Inflammatory macrophage treated with lipopolysaccharide for 4 hours (primary cell): Measurements from ENCODE around the gene MTFMT.
"Not testable (repeated sequence)": the region's sequence is repeated elsewhere in the genome, so short reads cannot be mapped to it uniquely, and the experiment has no call there.

Source experiments
- DNase-seq: peaks from one replicate; pipeline ENCODE4 v3.0.0-alpha.2; 2020

The MTFMT gene

DNA sequence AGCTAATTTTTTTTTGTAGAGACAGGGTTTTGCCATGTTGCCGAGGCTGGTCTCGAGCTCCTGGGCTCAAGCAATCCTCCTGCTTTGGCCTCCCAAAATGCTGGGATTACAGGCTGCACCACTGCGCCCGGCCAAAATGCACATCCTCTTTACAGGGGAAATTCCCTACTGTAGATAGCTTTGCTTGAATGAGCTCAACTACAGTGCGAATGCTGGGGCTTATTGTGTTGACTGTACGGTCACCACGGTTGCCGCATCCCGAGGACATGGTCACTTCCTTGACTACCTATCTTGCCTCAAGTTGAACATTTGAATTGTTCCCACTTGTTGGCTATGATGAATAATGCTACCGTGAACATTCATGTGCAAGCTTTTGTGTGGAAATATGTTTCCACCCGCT, 5.3 kb upstream of the MTFMT start:
- DNase-seq, result no peak

DNA sequence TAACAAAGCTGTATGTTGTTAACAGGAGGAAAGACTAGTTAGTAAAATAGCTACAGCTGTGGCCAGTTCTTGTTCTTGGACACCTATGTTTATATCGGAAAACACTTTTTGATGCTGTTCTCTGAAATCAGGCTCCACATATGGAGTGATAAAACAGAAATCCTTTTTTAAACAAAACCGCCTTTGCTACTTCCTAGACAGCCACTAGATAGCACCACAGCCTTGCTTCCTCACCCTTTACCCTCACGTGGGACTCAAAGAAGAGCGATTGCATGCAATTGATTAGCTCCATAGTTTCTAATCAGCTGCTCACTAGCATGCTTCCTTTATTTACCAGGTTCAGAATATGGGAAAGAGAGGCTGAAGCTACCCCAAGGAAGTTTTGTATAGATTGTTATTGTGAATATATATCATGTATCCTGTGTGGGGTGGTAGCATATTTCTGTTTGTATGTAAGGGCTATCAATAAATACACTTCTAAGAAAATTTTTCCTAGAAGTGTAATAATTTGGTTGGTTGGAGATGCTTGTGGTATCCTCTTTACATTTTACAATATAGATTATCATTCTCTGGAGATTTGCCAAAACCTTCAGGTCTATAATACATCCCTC, 4.3 kb upstream of the MTFMT start:
- peak; percentile 62 for DNase-seq

- peak; percentile 66 for DNase-seq
Measured at GRCh38 chr15:65032801-65033537, 3.5 kb upstream of the MTFMT start.

DNA sequence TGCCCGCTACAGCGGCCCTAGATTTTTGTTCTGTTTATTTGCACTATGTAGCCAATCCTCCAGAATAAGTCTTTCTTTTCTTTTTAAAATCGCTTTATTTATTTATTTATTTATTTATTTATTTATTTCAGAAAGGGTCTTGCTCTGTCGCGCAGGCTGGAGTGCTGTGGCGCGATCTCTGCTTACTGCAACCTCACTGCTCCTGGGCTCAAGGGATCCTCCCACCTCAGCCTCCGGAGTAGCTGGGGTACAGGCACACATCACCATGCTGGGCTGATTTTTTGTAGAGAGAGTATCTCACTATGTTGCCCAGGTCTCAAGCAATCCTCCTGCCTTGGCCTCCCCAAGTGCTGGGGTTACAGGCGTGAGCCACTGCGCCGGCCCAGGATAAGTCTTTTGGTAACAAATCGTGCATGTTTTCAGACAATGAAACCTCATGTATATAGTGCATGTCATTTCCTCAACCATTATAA, 333 bp upstream of the MTFMT start:
- DNase-seq, result no peak

- peak; percentile 18 for DNase-seq
Measured at GRCh38 chr15:65028338-65028737, 1.1 kb downstream of the MTFMT start.

- peak; percentile 40 for DNase-seq
Measured at GRCh38 chr15:65027593-65027992, 1.8 kb downstream of the MTFMT start.

GRCh38 chr15:65026756-65027155, 2.7 kb downstream of the MTFMT start:
- DNase-seq, result no peak

DNA sequence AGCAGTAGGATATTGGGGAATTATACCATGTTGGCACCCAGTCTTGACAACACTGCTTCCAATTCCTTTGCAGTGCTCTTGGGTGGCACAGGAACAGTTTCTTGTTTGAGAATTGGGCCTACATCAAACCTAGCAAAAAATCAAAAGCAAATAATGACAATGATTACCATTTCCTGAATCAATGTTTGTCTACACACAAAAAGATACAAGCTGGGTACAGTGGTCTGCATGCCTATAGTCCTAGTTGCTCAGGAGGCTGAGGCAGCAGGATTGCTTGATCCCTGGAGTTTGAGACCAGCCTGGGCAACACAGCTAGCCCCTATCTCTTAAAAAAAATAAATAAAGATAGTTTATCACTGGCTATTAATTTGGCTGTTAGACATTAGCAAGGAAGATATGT, 8.0 kb downstream of the MTFMT start:
- no peak for DNase-seq

DNA sequence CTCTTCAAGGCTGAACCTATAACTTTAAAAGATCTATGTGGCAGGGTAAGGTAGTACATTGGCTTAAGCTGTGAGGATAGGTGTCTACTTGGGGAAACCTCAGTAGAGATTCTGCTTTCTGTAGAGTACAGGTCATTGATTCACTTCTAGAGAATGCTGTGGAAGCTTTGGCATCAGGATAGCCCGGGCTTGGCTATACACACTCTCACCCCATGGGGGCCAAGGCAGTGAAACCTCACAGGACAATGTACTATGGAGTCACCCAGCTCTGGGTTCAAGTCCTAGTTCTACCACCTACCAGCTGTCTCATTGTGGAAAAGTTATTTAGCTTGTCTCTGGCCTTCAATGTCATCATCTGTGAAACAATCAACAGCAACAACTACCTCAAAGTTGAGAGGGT, 9.0 kb downstream of the MTFMT start:
- DNase-seq, result no peak

GRCh38 chr15:65011198-65011597, 18.2 kb downstream of the MTFMT start:
- not testable (repeated sequence) for DNase-seq

DNA sequence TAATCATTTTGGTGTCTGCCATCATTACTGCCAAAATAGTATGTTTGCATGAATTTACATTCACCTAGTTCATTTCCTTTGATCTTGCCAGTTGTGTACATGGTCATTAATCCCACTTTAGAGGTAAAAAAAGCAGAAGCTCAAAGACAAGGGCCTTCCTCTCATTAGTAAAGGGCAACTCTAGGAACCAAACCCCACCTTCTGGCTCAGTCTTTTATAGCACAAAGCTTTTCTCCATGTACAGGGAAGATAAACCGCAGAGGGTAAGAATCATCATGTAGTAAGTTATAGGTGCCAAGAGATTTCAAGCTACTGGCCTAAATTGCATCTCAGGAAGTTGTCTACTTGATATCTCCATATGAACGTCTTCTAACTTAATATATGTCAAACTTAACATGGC, 20.5 kb downstream of the MTFMT start:
- DNase-seq, result peak; percentile 51

GRCh38 chr15:65006876-65007275, 22.6 kb downstream of the MTFMT start:
- no peak for DNase-seq

DNA sequence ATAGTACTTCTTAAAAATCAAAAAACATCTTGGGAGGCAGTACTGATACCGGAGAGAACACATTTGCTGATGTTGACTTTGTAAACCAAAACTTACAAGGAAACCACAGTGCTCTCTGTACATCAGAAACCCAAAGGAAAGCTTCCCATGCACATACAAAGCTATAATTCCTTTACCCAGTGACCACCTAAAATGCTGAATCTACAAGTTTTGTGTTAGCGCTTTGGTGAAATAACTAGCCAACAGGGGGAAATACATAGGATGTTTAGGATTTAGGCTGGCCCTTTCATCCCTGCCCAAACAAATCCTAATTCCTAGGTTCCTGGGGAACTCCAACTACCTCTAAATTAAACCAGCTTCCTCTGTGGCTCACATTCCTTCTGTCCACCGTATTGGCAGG, 24.4 kb downstream of the MTFMT start:
- no peak for DNase-seq

- no peak for DNase-seq
Measured at GRCh38 chr15:64997745-64998375, 31.6 kb downstream of the MTFMT start.

- DNase-seq, result no peak
Measured at GRCh38 chr15:64997066-64997465, 32.4 kb downstream of the MTFMT start.

GRCh38 chr15:64993290-64993689, 36.1 kb downstream of the MTFMT start:
- DNase-seq, result no peak

DNA sequence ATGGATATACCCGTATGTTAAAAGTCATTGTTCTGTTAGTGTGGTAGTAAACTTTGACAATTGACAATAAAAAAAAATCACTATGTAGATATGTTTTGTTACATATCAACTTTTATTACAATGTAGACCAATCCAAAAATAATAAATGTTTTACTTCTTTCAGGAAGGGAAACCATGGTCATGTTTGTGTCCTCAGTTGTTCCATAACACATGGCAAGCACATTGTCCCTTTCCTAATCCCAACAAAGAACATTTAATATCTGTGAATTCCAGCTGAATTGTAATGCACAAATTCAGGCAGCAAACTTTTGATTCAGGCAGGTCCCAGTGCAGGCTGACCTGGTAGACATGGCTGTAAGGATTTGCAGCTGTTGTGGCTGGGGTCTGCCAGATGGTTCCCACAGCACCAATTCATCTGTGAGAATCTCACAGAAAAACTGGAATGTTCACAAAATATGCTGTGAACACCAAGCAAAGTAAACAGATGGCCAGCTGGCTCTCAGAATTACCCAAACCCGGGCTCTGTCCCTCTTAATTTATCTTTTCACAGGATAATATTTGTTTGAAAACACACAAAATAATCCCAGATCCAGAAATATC, 37.8 kb downstream of the MTFMT start:
- no peak for DNase-seq

GRCh38 chr15:64990168-64990470, 39.3 kb downstream of the MTFMT start:
- DNase-seq, result no peak

DNA sequence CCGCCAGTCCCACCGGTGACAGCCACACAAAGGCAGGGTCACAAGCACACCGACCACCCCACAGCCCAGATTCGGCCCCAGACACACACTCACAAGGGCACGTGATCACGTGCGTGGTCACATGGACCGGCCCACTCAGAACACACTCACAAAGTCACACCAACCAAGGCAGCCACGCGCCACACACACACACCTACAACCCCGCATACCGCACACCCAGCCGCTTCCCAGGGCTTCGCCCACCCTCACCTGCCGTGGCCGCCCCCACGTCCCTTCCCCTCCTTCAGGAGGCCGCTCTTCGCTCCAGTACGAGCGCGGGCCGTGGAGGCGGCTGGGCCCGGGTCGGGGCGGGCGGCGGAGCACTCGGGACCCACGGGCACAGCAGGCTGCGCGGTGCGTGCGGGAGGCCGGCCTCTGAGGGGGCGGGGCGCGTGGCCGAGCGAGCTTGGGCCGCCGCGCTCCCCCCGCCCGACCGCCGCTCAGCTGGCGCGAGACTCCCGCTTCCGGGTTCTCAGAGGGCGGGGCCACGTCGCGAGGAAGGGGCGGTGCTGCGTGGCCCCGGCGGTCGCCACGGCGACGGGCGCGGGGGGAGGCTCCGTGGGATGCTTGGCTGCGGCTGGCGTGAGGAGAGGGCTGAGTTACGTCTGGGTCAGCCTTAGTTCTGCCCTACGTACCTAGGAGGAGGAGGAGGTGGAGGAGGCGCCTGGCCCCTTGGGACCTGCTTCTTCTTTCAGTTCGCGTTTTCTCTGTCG, 39.8 kb downstream of the MTFMT start, which contains the start of gene SPG21:
Gene SPG21 (minus strand): TSS at position 499 of the 752 bp plus-strand sequence. CDS start 6,345 bp downstream, outside the sequence.
- peak; percentile 93 for DNase-seq

DNA sequence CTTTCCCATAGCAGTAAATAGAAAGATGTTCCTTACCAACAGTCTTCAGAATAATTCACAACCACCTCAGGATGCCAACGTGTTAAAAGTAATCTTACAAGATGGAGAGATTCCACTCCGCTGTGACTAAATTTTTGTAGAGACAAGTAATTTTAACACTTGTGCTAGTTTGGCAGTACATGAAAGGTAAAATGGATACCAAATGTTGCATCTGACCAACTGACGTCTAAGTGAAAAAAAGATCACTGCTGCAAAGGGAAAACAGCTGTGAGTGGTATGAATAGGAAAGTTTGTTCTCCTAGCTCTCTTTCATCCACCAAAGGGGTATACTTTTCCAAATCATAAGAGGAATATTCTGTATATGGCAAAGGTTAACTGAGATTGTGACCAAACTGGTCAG, 42.3 kb downstream of the MTFMT start:
- no peak for DNase-seq

DNA sequence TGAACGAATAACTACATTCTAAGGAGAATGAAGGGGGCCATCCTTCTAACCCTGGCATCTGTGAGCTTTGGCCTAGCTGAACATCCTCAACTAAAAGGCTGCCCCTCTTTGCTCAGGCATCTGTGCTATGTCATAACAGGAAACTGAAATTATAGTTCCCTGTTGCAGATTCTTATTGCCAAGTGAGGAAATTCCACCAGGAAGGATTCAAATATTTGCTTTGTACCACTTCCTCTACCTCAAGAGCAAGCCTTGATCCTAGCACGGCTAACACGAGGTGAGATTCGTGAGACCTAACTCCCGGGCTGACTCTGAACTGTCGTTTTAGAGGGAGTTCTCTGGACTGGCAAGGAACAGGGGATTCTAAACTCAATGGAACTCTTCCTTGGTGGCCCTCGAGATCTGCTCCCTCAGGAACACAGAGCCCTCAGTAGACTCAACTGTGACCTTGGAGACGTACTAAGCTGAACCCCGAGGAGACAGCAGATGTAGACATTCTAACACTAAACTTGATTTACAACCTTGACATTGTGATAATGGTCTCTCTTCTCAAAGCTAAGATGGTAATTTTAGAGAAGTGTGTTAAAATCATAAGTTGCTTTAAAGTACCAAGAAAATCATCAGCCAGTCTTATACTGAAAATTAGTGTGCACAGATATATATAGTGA, 43.9 kb downstream of the MTFMT start:
- DNase-seq, result peak; percentile 91

GRCh38 chr15:64982472-64982871, 47.0 kb downstream of the MTFMT start:
- DNase-seq, result no peak
